HG03575 (cell line): ENCODE results near the gene NUDT8.
"Not testable (repeated sequence)": the region's sequence is repeated elsewhere in the genome, so short reads cannot be mapped to it uniquely, and the experiment has no call there.

Experiments
- ATAC-seq: cut with Tn5 transposase; IDR thresholded peaks from one replicate; pipeline ENCODE4 v1.9.1; 2021; ENCODE audit not compliant: unreplicated experiment, insufficient number of reproducible peaks, low FRiP score; ENCODE audit errors: extremely low read depth

NUDT8 gene

DNA sequence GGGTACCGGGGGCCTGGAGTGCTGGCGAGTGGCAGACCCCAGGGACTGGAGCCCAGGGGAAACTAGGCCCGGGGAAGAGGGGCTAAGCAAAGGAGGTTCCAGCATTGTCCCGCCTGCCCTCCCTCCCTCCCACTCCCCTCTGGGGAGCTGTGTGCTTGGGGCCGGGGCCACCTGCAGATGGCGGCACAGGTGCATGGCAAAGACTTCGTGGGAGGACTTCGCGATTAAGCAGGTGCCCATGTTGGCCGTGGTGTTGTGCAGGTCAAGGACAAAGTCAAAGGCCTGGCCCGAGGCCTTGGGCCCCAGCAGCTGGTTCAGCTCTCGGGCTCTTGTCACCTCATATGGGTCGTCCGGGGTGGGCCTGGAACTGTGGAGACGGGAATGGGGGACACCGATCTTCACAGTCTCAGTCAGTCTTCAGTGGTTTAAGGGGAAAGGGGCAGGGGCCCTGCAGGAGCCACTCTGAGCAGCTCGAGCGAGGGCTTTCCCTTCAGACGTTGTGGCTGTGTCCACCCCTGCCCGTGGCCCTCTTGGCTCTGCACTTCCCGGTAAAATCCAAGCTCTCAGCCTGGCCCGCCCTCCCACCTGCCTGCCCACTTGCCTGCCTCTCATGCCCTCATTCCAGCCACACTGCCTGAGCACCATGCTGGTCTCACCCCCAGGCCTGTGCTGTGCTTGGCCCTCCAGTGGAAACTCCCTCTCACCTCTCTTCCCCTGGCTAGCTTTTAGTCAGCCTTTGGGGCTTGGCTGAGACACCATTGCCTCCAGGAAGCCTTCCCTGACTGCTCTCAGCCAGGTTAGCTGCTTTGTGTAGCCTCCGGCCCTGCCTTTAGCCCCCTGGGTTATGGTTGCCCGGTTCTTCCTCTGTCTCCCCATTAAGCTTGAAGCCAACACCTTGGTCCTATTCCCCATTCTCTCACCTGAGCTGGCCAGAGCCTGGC lies 16.1 kb upstream of the NUDT8 start:
- ATAC-seq, result no peak

DNA sequence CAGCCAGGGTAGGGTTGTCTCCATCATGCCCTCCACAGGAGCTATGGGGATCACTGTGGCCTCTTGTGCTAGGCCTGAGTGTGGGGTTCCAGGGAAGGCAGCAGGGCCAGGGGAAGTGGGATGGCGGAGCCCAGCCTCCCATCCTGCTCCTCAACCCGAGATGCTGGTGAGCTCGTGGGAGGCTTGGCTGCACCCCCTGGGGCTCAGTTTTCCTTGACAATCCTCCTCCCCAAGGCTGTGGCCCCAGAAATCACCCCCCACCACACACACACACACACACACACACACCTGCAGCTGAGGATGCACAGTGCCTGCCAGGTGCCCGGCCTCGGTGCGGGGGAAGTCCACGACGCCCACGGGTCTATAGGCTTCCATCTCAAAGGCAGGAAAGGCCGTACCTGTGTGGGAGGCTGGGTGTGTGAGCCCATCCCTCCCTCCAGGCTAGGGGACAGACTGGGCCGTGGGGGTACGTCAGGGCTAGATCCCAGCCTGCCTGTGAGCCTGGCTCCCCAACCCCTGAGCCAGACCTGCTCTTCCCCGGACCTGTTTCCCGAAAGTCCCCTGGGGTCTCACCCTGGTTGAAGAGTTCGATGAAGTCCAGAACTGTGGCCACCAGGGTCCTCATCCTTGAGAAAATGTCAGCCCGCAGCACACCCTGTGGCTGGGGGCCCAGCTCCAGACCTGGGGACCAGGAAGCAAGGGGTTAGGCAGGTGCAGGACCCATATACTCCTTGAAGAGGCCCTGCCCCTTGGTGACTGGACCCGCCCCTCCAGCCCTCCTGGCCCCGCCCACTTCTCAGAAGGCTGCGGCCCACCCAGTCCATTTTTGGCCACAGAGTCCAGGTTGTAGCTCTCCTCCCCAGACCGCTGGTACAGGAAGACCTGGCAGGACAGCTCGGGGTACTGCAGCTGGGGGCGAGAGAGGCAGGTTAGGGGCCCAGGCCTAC lies 15.0 kb upstream of the NUDT8 start:
- ATAC-seq, result no peak

DNA sequence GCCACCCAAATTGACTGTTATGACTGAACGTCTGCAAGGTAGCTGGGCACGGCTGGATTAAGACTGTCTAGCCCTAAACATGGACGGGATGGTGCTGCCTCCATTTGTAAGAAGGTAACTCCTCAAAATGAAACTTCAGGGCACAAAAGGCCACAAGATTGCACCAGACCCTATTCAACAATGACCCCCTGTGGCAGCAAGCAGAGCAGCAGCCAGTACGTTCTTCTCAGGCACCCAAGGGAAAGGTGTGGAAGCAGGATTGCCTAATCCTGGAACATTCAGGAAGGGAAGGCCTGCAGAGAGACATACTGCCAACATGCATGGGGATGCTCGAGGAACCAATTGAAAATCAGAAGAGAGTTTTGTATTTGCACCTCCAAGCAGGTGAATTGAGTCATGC lies 14.3 kb upstream of the NUDT8 start:
- ATAC-seq, result no peak

DNA sequence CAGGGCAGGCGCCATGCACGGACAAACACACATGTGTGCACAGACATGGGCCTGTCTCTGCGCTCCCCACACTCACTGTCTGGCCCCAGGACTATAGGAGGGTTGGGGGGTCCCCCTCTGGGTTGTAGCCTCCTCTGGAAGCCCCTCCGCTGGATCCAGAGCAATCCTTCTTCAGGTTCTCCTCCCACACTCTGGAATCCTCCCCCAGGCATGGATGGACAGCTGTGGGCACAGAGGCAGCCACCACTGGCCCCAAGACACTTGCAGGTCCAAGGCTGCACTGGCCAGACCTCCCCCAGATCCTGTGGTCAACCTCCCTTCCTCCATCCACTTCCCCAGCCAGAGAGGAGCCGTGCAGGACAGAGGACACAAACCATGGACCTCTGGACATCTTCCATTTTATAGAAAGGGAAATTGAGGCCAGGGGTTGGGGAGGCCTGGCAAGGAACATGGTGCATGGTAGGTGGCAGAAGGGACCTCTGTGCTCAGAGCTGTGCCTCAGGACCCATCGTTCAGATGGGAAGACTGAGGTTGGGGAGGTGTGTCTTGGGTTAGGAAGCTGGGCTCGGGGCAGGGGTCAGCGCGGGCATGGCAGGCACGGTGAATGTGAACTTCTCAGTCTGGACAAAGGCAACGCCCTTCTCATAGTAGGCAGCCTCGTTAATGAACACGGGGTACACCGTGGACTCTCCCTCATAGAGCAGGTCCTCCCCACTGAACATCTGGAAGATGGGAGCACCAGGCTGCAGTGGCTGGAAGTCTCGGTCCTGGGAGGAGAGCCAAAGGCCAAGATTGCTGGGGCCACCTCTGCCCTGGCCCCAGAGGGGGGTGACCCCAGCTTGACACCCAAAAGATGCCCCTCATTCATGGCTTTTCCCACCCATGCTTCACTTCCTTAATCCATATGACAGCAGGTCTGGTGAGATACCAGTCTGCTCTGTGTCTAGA lies 12.7 kb upstream of the NUDT8 start:
- no peak for ATAC-seq

DNA sequence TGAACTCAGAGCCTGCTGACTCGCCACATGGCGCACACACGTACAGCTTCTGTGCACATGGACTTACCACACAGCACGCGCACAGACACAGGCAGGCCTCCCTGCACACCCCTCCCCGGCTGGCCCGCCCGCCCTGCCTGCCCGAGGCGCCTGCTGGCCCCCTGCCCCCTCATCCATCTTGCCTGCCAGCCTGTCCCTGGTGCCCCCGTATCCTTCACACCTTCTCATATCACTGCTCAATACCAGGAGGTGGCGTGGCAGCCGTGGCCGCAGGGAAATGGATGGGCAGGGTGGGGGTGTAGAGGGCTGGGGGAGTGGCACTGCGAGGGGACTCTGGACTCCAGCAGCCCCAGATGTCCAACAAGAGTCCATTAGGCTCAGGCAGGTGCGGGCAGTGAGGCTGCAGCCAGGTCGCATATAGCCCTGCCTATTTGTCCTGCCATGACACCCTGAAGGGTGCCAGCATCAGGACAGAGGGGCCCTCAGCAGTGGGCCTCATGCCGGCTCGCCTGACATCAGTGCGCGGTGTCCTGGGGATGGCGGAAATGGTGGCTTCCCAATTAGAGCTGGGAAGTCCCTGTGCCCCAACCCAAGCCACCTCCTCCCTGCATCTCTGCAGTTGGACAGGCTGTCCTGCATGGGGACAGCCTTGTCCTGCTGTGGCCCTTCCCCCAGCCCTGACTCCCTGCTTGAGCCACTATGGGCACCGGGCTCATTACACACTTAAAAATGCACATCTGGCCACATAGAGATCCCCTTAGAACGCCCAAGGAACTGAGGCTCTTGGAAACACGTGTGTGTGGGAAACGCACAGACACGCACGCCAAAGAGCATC lies 11.8 kb upstream of the NUDT8 start:
- no peak for ATAC-seq

DNA sequence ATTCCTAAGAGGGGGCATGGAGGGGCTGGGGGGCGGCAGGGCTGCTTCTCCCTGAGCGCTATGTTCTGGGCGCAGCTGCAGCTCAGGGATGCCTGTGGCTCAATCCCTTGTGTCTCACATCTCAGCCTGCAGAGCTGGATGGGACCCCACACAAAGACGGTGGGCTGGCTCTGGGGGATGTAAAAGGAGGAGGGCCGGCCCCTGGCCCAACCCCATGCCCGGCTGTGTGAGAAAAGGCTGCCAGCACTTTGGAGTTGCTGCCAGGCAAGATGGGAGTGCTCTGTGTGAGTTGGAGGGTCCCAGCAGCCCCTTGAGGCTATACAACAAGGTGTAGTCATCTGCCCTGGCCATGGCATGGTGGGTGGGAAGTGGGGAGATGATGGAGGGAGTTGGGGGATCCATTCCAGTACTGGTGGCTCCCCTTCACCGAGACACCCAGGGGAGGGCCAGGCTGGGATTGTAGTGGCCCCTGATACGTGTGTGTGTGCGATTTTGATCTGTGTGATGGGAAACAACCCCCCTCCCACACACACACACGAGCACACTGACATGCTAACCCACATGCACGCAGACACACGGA lies 11.1 kb upstream of the NUDT8 start:
- ATAC-seq, result no peak

DNA sequence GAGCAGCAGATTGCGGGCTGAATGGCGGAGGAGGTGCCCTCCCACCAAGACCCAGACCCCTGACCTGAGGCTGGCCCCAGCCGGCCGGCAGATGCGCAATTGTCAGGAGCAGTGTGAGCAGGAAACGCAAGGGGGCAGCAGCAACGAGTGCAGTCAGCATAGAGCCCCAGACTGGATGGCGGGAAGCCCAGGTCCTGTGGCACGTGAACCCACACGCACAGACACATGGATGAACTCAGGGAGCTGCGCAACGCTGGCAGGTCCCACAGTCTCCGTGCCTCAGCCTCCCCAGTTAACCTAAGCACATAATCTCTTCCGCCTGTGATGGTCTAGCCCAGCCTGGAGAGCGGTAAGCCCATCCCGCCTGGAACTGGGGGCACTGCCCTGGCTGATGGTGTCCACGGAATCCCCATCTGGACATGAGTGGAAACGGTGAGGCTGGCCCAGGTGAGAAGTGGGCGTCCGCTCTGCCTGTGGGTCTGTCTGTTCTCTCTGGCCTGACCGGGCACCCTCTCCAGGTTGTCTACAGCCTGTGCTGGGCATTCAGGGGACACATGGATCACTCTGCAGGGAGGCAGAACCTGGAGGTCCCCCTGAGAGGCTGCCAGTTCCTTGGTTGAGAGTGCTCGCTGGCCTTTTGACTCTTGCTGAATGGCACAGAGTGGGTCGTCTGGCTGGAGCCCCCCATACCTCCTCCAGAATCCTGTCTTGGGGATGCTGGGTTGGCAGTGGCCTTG lies 10.5 kb upstream of the NUDT8 start:
- no peak for ATAC-seq

DNA sequence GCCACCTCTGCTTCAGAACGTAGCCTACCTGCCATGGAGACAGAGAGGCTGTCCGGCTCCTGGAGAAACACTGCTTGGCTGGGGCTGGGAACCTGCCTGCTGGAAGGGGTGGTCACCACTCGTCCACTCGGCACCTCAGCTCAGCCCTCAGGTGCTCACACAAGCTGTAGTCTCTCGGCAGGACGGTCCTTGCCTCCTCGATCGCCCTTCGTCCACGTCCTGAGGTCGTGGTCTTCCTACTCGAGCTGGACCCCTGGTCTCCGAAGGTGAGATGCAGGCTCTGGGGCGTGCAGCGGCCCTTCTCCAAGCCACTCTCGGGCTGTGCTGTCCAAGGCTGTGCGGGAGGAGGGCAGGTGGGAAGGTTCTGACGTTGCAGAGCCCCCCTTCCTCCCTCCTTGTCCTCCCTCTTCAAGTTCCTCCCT lies 9.7 kb upstream of the NUDT8 start, which contains the start of gene TBX10:
Gene TBX10, minus strand, starts transcription at position 326 of the 422 bp plus-strand sequence. Its CDS starts 291 bp downstream, at position 35.
- no peak for ATAC-seq

DNA sequence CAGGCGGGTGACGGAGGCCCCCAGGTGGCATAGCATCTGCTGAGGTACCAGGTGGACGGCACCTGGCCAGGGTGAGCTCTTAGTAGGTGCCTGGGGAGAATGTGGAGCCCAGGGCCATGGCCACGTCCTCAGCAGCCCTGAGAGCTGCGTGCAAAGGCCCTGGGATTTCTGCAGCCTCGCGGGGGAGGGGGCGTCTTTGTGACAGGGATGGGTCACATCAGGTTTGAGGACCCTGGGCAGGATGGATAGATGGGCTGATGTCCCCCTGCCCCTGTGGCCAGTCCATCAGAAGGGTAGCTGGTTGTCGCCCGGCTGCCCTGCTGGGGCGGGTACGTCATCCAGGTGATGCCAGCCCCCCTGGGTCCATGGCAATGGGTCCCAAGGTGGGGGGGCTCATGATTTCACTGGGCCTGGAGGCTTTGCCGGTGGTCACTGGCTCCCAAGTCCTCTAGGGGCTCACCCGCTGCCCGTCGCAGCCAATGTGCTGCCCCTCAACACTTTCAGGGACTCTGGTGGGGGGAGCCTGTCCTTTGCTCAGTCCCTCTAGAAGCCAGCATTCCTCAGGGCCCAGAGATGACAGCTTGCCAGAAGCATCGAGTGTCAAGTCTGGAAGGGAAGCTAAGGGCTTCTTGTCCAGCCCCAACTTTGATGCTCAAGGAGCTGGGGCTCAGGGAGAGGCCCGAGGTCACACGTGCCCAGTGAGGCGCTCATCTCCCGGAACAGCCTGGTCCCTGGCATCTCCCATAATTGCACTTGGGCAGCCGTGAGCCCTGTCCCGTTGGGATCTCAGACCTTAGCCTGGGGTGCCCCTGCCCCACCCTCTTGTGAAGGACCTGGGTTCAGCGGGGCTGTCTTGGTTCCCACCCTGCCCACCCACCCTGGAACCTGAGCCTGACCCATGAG lies 9.0 kb upstream of the NUDT8 start:
- no peak for ATAC-seq

DNA sequence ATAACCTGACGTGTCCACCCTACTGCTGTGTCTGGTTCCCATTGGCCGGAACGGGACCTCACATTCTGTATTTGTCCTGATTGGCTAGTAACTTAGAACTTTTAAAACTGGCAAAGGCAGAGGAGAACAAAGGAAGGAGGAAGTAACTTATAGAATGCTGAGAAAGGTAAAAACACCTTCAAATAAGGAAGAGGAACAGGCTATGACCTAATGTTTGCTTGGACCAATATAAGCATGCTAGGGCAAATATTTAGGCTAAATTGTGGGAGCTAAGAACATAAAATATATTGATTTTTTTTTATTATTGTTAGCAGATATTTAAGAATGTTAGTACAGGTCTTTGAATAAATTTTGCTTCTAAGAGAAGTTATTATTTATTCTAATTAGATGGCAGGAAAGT lies 7.7 kb upstream of the NUDT8 start:
- ATAC-seq, result not testable (repeated sequence)

DNA sequence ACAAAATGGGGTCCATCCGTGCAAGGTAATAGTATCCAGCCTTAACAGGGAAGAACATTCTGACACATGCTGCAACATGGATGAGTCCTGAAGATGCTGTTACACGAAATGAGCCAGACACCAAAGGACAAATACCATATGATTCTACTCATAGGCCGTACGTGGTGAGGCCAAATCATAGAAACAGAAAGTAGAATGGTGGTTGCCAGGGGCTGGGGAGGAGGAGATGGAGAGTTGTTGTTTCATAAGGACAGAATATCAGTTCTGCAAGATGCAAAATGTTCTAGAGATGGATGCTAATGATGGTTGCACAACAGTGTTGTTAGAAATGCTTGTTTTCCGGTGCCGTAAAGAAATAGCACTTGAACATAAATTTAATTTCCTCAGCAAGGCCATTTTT lies 7.2 kb upstream of the NUDT8 start:
- ATAC-seq, result no peak

DNA sequence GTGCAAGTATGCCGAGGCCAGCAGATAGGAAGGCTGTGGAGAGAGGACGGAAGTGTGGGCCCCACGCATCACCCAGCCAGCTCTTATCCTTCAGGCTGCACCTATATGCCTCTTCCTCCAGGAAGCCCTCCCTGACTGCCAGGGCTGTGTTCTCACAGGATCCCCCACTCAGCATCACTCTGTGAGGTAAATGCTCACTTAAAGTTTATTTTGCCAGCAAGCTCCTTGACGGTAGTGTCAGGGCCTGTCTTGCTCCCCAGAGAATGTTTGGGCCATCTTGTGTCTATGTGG lies 5.4 kb upstream of the NUDT8 start:
- ATAC-seq, result no peak

DNA sequence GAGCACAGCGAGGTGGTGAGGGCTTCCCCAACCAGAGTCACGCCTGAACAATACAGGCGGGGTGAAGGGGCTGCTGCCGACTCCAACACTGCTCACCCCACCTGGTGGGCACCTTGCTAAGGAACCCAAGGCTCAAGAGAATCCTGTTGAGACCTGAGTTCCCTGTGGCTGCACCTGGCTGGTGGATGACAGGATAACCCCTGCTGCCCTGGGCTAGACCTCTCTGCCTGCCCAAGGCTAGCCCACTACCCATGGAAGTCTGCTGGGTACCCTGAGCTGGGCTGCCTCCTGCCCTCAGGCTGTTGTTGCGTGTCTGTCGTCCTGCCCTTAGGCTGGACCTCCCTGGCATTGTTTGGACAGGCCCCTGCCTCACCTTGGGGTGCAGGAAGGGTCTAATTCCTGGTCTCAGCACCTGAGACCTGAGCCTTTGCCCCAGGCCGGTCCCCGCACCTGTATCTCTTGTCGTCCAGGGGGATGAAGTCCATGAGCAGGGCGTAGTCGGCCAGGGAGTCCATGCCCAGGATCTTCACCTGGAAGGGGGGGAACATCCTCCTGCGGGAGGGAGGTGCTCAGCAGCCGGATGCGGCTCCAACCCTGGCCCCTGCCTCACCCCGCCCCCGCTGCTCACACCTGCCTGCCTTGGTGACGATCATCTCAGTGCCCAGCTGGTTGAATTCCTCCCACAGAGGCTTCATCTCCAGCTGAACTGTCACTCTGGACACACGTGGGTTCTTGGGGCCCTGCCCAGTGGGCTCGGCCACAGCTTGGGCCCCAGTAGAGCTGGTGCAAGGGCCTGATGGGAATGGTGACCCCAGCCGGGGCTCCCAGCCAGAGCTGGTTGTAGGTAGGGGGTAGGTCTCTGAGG lies 4.9 kb upstream of the NUDT8 start:
- ATAC-seq, result no peak

DNA sequence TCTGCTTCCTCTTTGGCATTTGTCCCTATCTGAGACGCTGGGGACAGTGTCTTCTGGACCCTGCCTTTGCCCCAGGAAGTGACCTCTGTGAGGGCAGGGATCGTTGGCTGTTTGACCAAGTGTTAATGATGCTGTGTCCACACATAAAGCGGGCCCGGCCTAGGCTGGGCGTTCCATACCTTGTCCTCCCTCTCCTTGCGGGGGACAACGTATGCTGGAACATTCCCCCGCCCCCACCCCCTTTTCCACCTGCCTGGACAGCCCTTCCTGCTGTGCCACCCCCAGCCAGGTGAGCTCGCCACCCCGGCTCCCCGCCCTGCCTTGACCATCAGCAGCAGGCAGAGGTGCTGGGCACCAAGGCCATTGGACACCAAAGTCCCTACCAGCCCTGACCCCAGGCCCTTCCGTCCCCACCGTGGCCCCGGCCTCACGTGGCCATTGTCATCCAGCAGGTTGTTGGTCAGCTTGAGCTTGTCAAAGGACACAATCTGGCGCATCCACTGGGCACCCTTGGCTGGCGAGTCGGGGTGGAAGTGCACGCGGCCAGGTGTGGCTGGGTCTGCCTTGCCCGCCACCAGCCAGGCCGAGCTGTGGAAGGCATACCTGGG lies 4.1 kb upstream of the NUDT8 start:
- ATAC-seq, result no peak
